ENCODE data around the gene PLEKHA5.

Gene PLEKHA5

GRCh38 chr12:19375888-19376287 is 246.4 kb downstream of the PLEKHA5 start:
- H3K27me3 ChIP-seq (ENCODE audit: insufficient read depth, low read depth, severe bottlenecking): no peaks in the 10 kb centered on the region
- no peaks in the 10 kb centered on the region for H3K9me3 ChIP-seq (ENCODE audit: severe bottlenecking)
- no peak overlapping the region for H3K27ac ChIP-seq
- DNase-seq: no peak
- peaks cover 37% of the 10 kb centered on the region for H3K36me3 ChIP-seq
- no peak overlapping the region for H3K4me3 ChIP-seq (ENCODE audit: low read depth, low read length)
- TF ChIP-seq CTCF (IDR thresholded peaks at IDR 0.05; ENCODE audit: low read depth, low read length): no peak

GRCh38 chr12:19376691-19377090 is 247.2 kb downstream of the PLEKHA5 start:
- peaks cover 30% of the 10 kb centered on the region for H3K36me3 ChIP-seq
- H3K9me3 ChIP-seq (ENCODE audit: severe bottlenecking): no peaks in the 10 kb centered on the region
- no peaks in the 10 kb centered on the region for H3K27me3 ChIP-seq (ENCODE audit: insufficient read depth, low read depth, severe bottlenecking)
- no peak overlapping the region for H3K27ac ChIP-seq
- H3K4me3 ChIP-seq (ENCODE audit: low read depth, low read length): no peak overlapping the region
- DNase-seq: no peak
- TF ChIP-seq CTCF (IDR thresholded peaks at IDR 0.05; ENCODE audit: low read depth, low read length): no peak

GRCh38 chr12:19382111-19382526 is 252.6 kb downstream of the PLEKHA5 start:
- DNase-seq: no peak
- peaks cover 10% of the 10 kb centered on the region for H3K36me3 ChIP-seq
- no peaks in the 10 kb centered on the region for H3K9me3 ChIP-seq (ENCODE audit: severe bottlenecking)
- TF ChIP-seq CTCF (IDR thresholded peaks at IDR 0.05; ENCODE audit: low read depth, low read length): no peak
- H3K27ac ChIP-seq: no peak overlapping the region
- H3K4me3 ChIP-seq (ENCODE audit: low read depth, low read length): no peak overlapping the region
- H3K27me3 ChIP-seq (ENCODE audit: insufficient read depth, low read depth, severe bottlenecking): no peaks in the 10 kb centered on the region

GRCh38 chr12:19382563-19382962 is 253.0 kb downstream of the PLEKHA5 start:
- no peak for DNase-seq
- no peak for TF ChIP-seq CTCF (IDR thresholded peaks at IDR 0.05; ENCODE audit: low read depth, low read length)
- Histone ChIP-seq H3K4me3 (ENCODE audit: low read depth, low read length) (no peak overlapping the region), H3K9me3 (ENCODE audit: severe bottlenecking) (no peaks in the 10 kb centered on the region), H3K27me3 (ENCODE audit: insufficient read depth, low read depth, severe bottlenecking) (no peaks in the 10 kb centered on the region), H3K27ac (no peak overlapping the region), H3K36me3 (peaks cover 9% of the 10 kb centered on the region)

- no peaks in the 10 kb centered on the region for H3K27me3 ChIP-seq (ENCODE audit: insufficient read depth, low read depth, severe bottlenecking)
- no peak overlapping the region for H3K27ac ChIP-seq
- TF ChIP-seq CTCF (IDR thresholded peaks at IDR 0.05; ENCODE audit: low read depth, low read length): no peak
- no peak overlapping the region for H3K4me3 ChIP-seq (ENCODE audit: low read depth, low read length)
- no peaks in the 10 kb centered on the region for H3K36me3 ChIP-seq
- no peaks in the 10 kb centered on the region for H3K9me3 ChIP-seq (ENCODE audit: severe bottlenecking)
- no peak for DNase-seq
Measured at GRCh38 chr12:19387161-19387560, 257.6 kb downstream of the PLEKHA5 start.

- DNase-seq: no peak
- no peaks in the 10 kb centered on the region for H3K36me3 ChIP-seq
- H3K27ac ChIP-seq: no peak overlapping the region
- no peak for TF ChIP-seq CTCF (IDR thresholded peaks at IDR 0.05; ENCODE audit: low read depth, low read length)
- H3K27me3 ChIP-seq (ENCODE audit: insufficient read depth, low read depth, severe bottlenecking): no peaks in the 10 kb centered on the region
- no peak overlapping the region for H3K4me3 ChIP-seq (ENCODE audit: low read depth, low read length)
- no peaks in the 10 kb centered on the region for H3K9me3 ChIP-seq (ENCODE audit: severe bottlenecking)
Measured at GRCh38 chr12:19388131-19388549, 258.6 kb downstream of the PLEKHA5 start.
